ENCODE measurements around the gene PROM1. TPM values are rescaled to one million over a fixed set of nuclear protein-coding genes. Genes with fewer than 3 reads are reported as not detected.

Gene PROM1
- total and polyA plus RNA-seq, 9 of the 15 experiments (the other 6 are each of a cell fraction or from before 2014, with no cell fraction given) = 0.05 TPM; not detected in 8

DNA sequence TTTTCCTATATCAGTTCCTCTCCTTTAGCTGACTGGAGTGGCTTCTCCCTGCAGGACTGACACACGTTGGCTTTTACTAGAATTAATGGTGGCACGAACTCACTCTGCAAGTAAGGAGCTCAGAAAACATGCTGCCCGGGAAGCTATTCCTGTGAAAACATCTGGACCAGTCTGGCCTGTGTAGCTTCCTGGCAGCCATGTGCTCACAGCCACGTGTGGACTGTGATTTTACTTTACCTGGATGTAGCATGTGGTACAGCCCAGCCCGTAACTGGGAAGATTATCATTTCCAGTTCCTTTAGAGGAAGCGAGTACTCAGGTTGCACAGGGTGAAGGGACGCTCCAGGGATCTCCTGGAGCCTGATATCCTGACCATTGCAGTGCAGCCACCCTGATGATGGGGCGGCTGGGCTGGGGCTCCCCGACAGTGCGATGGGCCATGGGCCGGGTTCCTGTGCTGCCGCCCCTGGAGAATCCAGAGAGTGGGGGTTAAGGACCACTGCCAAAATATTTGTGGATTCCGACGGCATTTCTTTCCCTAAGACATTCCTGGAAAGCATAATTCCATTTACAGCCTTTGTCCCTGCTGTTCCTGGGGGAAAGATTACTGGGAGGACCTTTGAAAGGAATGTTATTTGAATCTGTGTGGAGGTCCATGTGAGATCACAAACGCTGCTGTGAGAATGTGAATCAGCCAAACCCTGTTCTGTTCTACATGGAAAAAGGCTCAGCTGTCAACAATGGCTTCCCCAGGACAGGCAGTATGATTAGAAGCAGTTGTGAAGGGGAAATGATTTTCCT lies 35.0 kb downstream of the PROM1 start (continued):
- TF ChIP-seq, protein P1, sequence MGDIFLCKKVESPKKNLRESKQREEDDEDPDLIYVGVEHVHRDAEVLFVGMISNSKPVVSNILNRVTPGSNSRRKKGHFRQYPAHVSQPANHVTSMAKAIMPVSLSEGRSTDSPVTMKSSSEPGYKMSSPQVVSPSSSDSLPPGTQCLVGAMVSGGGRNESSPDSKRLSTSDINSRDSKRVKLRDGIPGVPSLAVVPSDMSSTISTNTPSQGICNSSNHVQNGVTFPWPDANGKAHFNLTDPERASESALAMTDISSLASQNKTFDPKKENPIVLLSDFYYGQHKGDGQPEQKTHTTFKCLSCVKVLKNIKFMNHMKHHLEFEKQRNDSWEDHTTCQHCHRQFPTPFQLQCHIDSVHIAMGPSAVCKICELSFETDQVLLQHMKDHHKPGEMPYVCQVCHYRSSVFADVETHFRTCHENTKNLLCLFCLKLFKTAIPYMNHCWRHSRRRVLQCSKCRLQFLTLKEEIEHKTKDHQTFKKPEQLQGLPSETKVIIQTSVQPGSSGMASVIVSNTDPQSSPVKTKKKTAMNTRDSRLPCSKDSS (IDR thresholded peaks at IDR 0.05; ENCODE audit: low read depth, partially characterized antibody) = no peak
- TF ChIP-seq KLF1 (tag; IDR thresholded peaks at IDR 0.05) (no peak), MCM7 (IDR thresholded peaks at IDR 0.05) (no peak), THRAP3 (IDR thresholded peaks at IDR 0.05; ENCODE audit: borderline replicate concordance) (no peak)
- TF ChIP-seq, protein P2, sequence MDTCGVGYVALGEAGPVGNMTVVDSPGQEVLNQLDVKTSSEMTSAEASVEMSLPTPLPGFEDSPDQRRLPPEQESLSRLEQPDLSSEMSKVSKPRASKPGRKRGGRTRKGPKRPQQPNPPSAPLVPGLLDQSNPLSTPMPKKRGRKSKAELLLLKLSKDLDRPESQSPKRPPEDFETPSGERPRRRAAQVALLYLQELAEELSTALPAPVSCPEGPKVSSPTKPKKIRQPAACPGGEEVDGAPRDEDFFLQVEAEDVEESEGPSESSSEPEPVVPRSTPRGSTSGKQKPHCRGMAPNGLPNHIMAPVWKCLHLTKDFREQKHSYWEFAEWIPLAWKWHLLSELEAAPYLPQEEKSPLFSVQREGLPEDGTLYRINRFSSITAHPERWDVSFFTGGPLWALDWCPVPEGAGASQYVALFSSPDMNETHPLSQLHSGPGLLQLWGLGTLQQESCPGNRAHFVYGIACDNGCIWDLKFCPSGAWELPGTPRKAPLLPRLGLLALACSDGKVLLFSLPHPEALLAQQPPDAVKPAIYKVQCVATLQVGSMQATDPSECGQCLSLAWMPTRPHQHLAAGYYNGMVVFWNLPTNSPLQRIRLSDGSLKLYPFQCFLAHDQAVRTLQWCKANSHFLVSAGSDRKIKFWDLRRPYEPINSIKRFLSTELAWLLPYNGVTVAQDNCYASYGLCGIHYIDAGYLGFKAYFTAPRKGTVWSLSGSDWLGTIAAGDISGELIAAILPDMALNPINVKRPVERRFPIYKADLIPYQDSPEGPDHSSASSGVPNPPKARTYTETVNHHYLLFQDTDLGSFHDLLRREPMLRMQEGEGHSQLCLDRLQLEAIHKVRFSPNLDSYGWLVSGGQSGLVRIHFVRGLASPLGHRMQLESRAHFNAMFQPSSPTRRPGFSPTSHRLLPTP (IDR thresholded peaks at IDR 0.05; ENCODE audit: borderline replicate concordance, extremely low read depth, insufficient read length) = no peak

All from K562 (cell line).